GM12878 (cell line): Measurements from ENCODE around the gene PSMD13.

Source experiments
- CHD1 ChIP-seq: IDR thresholded peaks from 2 replicates; pipeline ENCODE4 v1.6.1; 2012; ENCODE audit warnings: low read depth, low read length, improper control_type of control experiment
- FOXM1 ChIP-seq: IDR thresholded peaks from 2 replicates; pipeline ENCODE4 v1.6.1; 2012; ENCODE audit warnings: low read depth, mild to moderate bottlenecking, inconsistent platforms, low read length, moderate library complexity
- SP1 ChIP-seq: IDR thresholded peaks from one replicate; pipeline ENCODE4 v1.6.1; 2011; ENCODE audit warnings: low read depth, low read length
- TF ChIP-seq, protein P1 (sequence below), 3 experiments: IDR thresholded peaks in 2 of 3; conservative IDR thresholded peaks in 1 of 3; 2 replicates each; pipeline ENCODE4 v1.5.1; 2011; ENCODE audit warnings: low read depth in 3 of 3, low read length in 3 of 3, mild to moderate bottlenecking in 3 of 3, control low read depth in 2 of 3, moderate library complexity in 2 of 3, inconsistent platforms in 1 of 3, mixed read lengths in 1 of 3; ENCODE audit not compliant: control insufficient read depth in 2 of 3, insufficient read depth in 1 of 3; ENCODE audit errors: extremely low read depth in 1 of 3

DNA sequence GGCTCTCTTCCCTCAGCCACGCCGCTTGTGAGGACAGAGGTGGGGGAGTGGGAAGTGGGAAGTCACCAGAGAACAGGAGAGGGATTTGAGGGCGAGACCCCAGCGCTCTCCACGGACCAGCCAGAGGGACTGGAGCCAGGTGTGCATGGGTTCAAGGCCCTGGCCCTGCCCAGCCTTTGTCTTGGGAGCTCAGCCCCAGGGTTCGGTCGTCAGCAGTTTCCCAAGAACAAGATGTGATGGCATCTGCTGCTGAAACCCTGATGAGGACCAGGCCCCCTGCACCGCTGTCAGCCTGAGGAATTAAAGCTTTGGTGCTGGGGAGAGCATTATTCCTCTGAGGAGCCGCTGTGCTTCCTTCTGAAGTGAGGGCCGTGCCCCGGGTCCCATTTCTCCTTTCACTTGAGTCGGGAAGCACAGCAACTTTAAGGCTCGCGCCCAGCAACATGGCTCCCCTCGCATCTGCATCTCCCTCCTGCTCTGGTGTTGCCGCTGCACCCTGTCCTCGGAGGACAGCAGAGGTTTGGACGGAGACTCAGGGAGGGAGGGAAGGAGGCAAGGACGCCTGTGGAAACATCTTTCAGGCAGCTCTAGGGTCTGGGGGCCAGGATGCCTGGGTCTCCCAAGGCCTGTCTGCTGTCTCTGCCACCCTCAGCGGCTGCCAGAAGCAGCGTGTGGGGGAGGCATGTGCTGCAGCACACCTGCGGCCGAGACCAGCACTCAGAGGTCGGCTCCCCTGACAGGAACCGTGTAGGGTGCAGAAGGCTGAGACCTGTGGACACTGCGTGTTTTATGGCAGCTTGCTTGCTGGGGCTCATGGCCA lies 58.8 kb downstream of the PSMD13 start:
- TF ChIP-seq CHD1 (no peak), SP1 (no peak), FOXM1 (no peak)
- TF ChIP-seq, protein P1, sequence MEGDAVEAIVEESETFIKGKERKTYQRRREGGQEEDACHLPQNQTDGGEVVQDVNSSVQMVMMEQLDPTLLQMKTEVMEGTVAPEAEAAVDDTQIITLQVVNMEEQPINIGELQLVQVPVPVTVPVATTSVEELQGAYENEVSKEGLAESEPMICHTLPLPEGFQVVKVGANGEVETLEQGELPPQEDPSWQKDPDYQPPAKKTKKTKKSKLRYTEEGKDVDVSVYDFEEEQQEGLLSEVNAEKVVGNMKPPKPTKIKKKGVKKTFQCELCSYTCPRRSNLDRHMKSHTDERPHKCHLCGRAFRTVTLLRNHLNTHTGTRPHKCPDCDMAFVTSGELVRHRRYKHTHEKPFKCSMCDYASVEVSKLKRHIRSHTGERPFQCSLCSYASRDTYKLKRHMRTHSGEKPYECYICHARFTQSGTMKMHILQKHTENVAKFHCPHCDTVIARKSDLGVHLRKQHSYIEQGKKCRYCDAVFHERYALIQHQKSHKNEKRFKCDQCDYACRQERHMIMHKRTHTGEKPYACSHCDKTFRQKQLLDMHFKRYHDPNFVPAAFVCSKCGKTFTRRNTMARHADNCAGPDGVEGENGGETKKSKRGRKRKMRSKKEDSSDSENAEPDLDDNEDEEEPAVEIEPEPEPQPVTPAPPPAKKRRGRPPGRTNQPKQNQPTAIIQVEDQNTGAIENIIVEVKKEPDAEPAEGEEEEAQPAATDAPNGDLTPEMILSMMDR (IDR thresholded peaks at IDR 0.05 in 2 of 3, conservative IDR thresholded peaks at IDR 0.05 in 1 of 3; ENCODE audit: control insufficient read depth in 2 of 3, extremely low read depth in 1 of 3, insufficient read depth in 1 of 3, low read depth in 3 of 3, low read length in 3 of 3): no peak
